GM13977 (cell line): ENCODE data around the gene DLX6.
A peak's percentile ranks its signal among the peaks of the same experiment; 100 is the strongest.

Experiments used
- DNase-seq: peaks from one replicate; pipeline ENCODE4 v3.0.0; 2012; ENCODE audit warnings: low spot score
- CTCF ChIP-seq: IDR thresholded peaks from 2 replicates; pipeline ENCODE4 v1.5.1; 2012; ENCODE audit warnings: mild to moderate bottlenecking, control low read depth; ENCODE audit not compliant: insufficient read depth; ENCODE audit errors: extremely low read depth, missing control alignments
- in situ Hi-C: fragments of 300-500 bp; cut with MboI; formaldehyde crosslinking; loops from one replicate; pipeline ENCODE4 v1.12.0; 2022; ENCODE audit warnings: low sequenced_read_pairs, low pct_unique_long_range_greater_than_20kb, mixed read lengths, inconsistent platforms; ENCODE audit not compliant: unreplicated experiment

Gene DLX6

GRCh38 chr7:96987719-96988118 lies 17.6 kb upstream of the DLX6 start:
- DNase-seq = no peak
- in situ Hi-C loops = no loop called here
- TF ChIP-seq CTCF = no peak

- no peak for DNase-seq
- TF ChIP-seq CTCF = no peak
- in situ Hi-C loops = no loop called here
These were observed 16.0 kb upstream of the DLX6 start for GRCh38 chr7:96989241-96989858.

- TF ChIP-seq CTCF = no peak
- no peak for DNase-seq
- in situ Hi-C loops = no loop called here
These were observed 15.5 kb upstream of the DLX6 start for GRCh38 chr7:96989859-96990317.

- TF ChIP-seq CTCF = no peak
- in situ Hi-C loops = no loop called here
- peak; percentile 5 for DNase-seq
These were observed 13.7 kb upstream of the DLX6 start for GRCh38 chr7:96991546-96992191.

- no peak for TF ChIP-seq CTCF
- DNase-seq = peak; percentile 20
- in situ Hi-C loops = no loop called here
These were observed 13.0 kb upstream of the DLX6 start for GRCh38 chr7:96992192-96993005.

- DNase-seq = peak; percentile 14
- in situ Hi-C loops = no loop called here
- no peak for TF ChIP-seq CTCF
These were observed 12.1 kb upstream of the DLX6 start for GRCh38 chr7:96993094-96993865.
